HG03378 (cell line): ENCODE results near the gene SMTNL2.
"Not testable (repeated sequence)": the region's sequence is repeated elsewhere in the genome, so short reads cannot be mapped to it uniquely, and the experiment has no call there.

ENCODE experiments used
- ATAC-seq: cut with Tn5 transposase; IDR thresholded peaks from one replicate; pipeline ENCODE4 v1.9.1; 2021; ENCODE audit warnings: mild to moderate bottlenecking, moderate library complexity; ENCODE audit not compliant: unreplicated experiment

SMTNL2 gene

GRCh38 chr17:4631431-4631830 is 47.1 kb downstream of the SMTNL2 start:
- no peak for ATAC-seq

- no peak for ATAC-seq
These were observed 47.7 kb downstream of the SMTNL2 start for GRCh38 chr17:4631836-4632580.

GRCh38 chr17:4632581-4632920 is 48.2 kb downstream of the SMTNL2 start:
- no peak for ATAC-seq

GRCh38 chr17:4633643-4634042 is 49.3 kb downstream of the SMTNL2 start:
- ATAC-seq = no peak

DNA sequence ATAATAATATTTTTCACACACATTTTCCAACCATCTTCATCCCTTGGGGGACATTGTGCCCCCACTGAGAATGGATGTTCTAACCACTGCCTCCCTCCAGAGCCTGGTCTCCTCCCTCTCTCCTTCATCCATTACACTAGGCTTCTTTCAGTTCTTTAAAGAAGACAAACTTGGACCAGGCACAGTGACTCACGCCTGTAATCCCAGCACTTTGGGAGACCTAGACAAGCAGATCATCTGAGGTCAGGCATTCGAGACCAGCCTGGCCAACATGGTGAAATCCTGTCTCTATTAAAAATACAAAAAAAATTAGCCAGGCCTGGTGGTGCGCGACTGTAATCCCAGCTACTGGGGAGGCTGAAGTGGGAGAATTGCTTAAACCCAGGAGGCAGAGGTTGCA is 50.6 kb downstream of the SMTNL2 start:
- no peak for ATAC-seq

GRCh38 chr17:4635823-4636375 is 51.6 kb downstream of the SMTNL2 start:
- no peak for ATAC-seq

DNA sequence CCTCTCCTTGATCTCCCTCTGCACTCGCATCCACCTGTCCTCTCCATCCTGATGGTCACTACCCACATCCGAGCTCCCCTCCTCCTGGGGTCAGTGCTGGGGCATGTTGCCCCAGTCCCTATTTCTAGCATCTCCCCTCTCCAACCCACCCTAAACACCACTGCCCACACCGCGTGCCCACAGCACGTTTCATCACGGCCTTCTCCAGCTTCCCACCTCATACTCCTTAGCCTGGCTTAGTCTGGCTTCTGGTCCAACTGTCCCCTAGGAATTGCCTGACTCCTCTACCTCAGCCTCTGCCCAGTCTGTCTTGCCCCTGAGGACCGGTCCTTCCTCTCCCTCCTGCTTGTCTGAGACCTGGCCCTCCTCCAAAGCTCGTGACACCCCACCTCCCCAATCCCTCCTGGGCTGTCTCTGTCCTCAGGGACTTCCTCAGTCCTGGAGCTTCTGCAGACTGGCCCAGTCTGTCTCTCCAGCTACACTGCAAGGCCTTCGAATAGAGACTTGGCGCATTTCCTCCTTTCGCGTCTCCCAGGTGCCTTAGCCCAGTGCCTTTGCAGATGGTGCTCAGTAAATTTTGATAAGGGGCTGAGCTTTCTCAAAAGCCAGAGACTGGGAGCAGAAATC is 52.3 kb downstream of the SMTNL2 start:
- ATAC-seq = no peak

DNA sequence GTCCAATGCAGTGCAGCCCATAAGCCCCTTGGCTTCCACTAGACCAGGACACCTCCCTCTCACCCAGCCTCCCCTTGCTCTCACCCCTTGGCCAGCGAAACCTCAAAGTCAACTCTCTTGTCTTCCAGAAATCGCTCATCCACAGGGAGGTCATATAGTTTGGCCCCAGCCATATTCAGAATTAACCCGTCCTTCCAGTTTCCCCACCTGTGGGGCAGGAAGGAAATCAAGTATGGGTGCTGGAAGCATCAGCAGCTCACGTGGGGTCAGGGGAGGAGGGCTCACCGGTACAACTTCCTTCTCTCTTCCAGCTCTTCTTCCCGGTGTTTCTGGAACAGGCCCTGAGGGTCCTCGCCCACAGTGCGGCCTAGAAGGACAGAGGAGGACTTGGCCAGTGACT is 54.4 kb downstream of the SMTNL2 start:
- ATAC-seq = not testable (repeated sequence)

DNA sequence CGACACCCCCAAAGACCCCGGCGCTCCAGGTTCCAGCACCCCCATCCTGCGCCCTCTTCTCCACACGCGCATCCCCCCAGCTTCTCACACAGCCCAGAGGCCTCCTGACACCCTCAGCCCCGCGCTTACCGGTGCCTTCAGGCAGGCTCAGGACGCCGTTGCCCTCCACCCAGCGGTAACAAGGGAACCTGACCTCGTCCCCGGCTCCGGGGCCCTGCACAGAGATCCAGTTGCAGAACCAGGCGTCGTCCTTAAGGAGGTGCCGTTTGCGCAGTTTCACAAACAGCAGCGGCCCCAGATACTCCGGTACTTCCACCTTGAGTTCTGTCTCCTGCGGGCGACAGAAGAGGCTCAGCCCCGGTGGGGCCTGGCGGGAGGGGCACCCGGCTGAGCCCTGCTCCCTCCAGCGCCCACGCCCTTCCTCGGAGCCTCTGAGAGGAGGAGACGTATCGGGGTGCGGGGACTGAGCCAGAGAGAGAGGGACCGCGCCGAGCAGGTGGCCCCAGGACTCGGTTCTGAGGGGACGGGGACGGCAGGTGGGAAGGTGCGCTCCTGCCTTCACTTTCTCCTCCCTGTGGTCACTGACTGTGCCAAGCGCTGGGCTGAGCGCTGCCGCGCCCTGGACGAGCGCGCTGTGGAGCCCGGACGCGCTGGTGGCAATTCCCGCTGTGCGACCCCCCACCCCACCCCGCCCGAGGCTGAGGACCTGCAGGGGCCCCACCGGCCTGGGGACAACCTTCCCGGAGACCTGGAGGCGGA is 55.2 kb downstream of the SMTNL2 start:
- not testable (repeated sequence) for ATAC-seq

DNA sequence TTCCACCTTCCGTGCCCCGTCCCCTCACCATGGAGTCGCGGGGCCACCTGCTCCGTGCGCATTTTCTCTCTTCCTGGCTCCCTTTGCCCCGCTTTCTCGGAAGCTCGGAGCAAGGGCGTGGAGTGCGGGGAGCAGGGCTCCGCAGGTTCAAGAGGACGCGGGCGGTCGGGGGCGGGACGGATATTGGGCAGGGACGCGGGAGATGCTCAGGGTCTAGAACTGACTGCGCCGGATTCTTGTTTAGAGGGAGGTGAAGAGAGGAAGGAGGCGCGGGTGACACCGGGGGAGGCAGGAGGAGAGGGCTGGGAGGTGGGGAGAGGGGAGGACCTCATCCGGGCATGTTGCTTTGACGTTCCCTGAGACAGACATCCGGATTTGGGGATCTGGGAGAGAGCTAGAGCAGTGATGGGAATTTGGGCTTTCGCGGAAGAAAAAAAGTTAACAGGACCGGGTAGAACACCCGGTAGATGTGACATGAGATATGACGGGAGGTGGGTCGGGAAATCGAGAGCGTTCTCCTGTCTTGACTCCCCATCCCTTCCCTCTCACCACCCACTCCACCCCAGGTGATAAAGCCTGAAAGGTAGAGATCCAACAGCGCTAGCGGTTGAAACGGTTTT is 56.4 kb downstream of the SMTNL2 start:
- not testable (repeated sequence) for ATAC-seq

DNA sequence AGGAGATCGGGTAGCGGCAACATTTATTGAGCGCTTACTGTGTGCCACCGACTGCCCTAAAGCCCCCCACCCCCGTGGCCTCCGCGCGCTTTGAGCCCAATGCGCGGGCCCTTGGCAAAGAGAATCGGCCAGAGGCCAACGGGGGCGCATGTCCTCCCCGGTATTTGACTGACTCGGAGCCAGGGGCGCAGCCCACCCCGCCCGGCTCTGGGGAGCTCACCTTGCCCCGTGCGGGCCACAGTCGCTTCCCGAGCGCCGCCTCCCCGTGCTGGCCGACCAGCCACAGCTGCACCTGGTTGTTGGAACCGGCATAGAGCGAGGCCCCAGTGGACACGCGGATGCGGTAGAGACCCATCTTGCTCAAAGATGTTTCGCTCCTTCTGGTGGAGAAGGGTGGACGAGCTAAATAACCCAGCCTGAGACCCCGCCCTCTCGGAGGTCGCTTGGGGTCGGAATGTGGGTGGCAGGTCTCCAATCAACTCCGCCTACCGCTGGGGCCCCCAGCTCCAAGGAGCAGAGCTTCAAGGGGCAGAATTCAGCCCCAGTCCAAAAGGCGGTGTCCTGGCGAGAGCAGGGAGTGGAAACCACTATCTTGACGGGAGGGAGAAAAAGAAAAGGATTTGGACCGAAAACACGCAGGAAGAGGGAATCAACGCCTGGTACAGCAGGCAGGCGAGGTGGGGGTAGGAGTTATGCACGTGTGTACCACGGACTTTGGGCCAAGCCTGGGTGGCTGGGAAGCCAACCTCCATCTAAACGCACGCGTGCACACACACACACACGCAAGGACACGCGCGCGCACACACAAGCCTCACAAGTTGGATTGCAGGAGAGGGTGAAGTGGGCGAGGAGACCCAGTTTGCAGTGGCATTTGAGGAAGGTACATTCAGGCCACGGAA is 57.2 kb downstream of the SMTNL2 start, which contains the start of gene ALOX15:
Gene ALOX15 (minus strand): TSS at position 382 of the 899 bp plus-strand sequence. CDS start 27 bp downstream, at position 355.
- no peak for ATAC-seq

DNA sequence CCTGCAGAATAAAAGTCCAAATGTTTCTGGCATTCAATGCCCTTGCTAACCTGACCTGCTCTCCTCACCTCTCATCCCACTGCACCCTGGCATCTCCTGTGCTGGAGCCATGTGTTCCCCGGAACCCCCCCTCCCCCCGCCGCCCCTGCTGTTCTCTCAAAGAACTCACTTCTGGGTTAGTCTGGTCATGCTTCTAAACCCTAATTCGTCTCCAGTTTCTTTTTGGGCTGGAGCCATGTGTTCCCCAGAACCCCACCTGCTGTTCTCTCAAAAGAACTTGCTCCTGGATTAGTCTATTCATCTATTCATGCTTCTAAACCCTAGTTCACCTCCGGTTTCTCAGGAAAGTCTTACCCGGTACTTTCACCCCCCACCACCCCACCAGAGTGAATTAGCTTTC is 58.0 kb downstream of the SMTNL2 start:
- no peak for ATAC-seq

DNA sequence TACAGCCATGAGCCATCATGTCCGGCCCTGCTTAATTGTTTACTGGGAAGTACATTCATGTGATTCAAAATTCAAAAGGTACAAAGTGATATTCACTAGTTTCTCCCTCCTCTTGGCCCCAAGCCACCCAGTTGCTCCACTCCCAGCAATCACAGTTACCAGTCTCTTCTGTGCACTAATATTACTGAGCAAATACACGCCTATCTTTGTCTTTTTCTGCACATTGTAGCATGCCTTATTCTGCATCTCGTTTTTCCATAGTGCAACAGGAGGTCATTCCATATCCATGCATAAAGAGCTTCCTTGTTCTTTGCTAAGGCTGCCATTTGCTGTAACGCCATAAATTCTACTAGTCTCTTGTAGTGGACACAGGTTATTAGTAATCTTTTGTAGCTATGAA is 59.3 kb downstream of the SMTNL2 start:
- no peak for ATAC-seq

GRCh38 chr17:4645642-4646041 is 61.3 kb downstream of the SMTNL2 start:
- no peak for ATAC-seq

- ATAC-seq = no peak
These were observed 64.4 kb downstream of the SMTNL2 start for GRCh38 chr17:4648741-4649140.

DNA sequence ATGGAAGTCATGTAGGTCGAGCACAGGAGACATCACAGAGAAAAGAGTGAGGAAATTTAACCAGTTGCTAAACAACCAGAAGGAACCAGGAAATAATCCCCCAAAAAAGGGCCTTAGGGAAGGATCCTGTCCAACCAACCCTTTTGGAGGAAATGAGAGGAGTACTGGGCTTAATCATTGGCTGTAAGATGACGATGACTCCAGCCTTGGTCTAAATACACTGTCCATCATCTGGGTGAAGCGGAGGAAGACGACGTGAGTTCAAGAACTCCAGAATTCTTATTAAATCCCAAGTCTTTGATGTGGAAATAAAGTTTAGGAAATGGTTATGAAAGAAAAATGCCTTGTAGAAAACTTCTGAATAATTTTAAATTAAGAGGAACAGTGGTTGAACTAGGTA is 68.7 kb downstream of the SMTNL2 start:
- ATAC-seq = no peak

DNA sequence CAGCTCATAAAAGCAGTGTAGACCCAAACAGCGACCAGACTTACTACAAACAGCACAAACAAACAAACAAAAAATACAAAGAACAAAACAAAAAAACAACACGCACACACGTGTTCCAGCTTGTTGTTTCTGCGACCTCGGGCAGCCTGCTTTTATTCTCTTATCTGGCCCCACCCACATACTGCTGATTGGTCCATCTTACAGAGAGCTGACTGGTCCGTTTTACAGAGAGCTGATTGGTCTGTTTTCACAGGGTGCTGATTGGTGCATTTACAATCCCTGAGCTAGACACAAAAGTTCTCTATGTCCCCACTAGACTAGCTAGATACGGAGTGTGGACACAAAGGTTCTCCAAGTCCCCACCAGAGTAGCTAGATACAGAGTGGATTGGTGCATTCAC is 71.6 kb downstream of the SMTNL2 start:
- not testable (repeated sequence) for ATAC-seq

- ATAC-seq = no peak
These were observed 73.3 kb downstream of the SMTNL2 start for GRCh38 chr17:4657678-4658077.
